ENCODE data around the gene MRPS18C. TPM values are rescaled to one million over a fixed set of nuclear protein-coding genes. Genes with fewer than 3 reads are reported as not detected.

Gene MRPS18C
- total RNA-seq, 2 experiments from 2014 or later, result 15.7 to 18.0 TPM

- DNase-seq, result no peak
- Histone ChIP-seq H3K4me1 (ENCODE audit: insufficient read depth, low read length) (no peaks in the 10 kb centered on the region), H3K27ac (ENCODE audit: low read depth in 1 of 2, low read length in 2 of 2) (no peak overlapping the region), H3K36me3 (ENCODE audit: insufficient read depth, low read length) (peaks cover 85% of the 10 kb centered on the region), H3K9me3 (ENCODE audit: control insufficient read depth in 1 of 2, insufficient read depth in 1 of 2, low read length in 2 of 2) (no peaks in the 10 kb centered on the region), H3K27me3 (ENCODE audit: control insufficient read depth in 1 of 2, insufficient read depth in 2 of 2, low read length in 2 of 2) (no peaks in the 10 kb centered on the region), H3K4me3 (ENCODE audit: low read length) (no peak overlapping the region)
- no peak for ATAC-seq (ENCODE audit: poor library complexity)
- ChIA-PET CTCF (no interaction called here), POLR2A (no interaction called here)
- Mint-ChIP-seq H3K27ac (no peak overlapping the region), H3K36me3 (ENCODE audit: low read depth) (peaks cover 87% of the 10 kb centered on the region), H3K27me3 (no peaks in the 10 kb centered on the region), H3K4me3 (no peak overlapping the region), H3K9me3 (no peaks in the 10 kb centered on the region), H3K4me1 (ENCODE audit: low read depth) (no peaks in the 10 kb centered on the region)
- intact Hi-C loops (cut with DNase I, micrococcal nuclease), result no loop called here
- no peak for TF ChIP-seq CTCF (IDR thresholded peaks at IDR 0.05)
These were observed 38.3 kb upstream of the MRPS18C start for GRCh38 chr4:83417566-83417965.

GRCh38 chr4:83418211-83418610 lies 37.6 kb upstream of the MRPS18C start:
- TF ChIP-seq CTCF (IDR thresholded peaks at IDR 0.05), result no peak
- Mint-ChIP-seq H3K27ac (no peak overlapping the region), H3K4me3 (no peak overlapping the region), H3K27me3 (no peaks in the 10 kb centered on the region), H3K36me3 (ENCODE audit: low read depth) (peaks cover 87% of the 10 kb centered on the region), H3K4me1 (ENCODE audit: low read depth) (no peaks in the 10 kb centered on the region), H3K9me3 (no peaks in the 10 kb centered on the region)
- no peaks in the 10 kb centered on the region for H3K27me3 ChIP-seq (ENCODE audit: control insufficient read depth in 1 of 2, insufficient read depth in 2 of 2, low read length in 2 of 2)
- H3K9me3 ChIP-seq (ENCODE audit: control insufficient read depth in 1 of 2, insufficient read depth in 1 of 2, low read length in 2 of 2), result no peaks in the 10 kb centered on the region
- peaks cover 86% of the 10 kb centered on the region for H3K36me3 ChIP-seq (ENCODE audit: insufficient read depth, low read length)
- H3K4me3 ChIP-seq (ENCODE audit: low read length), result no peak overlapping the region
- ChIA-PET CTCF (no interaction called here), POLR2A (no interaction called here)
- DNase-seq, result no peak
- no peak overlapping the region for H3K27ac ChIP-seq (ENCODE audit: low read depth in 1 of 2, low read length in 2 of 2)
- H3K4me1 ChIP-seq (ENCODE audit: insufficient read depth, low read length), result no peaks in the 10 kb centered on the region
- ATAC-seq (ENCODE audit: poor library complexity), result no peak
- intact Hi-C loops (cut with DNase I, micrococcal nuclease), result no loop called here

- ChIA-PET CTCF (interaction anchor here (0.6 kb wide), 1 partner anchor 34 kb away, joined by 3 read pairs; no protein-coding TSS in a partner anchor), POLR2A (no interaction called here)
- Mint-ChIP-seq H3K36me3 (ENCODE audit: low read depth) (peaks cover 69% of the 10 kb centered on the region), H3K4me1 (ENCODE audit: low read depth) (peaks cover 2% of the 10 kb centered on the region), H3K4me3 (no peak overlapping the region), H3K27ac (no peak overlapping the region), H3K9me3 (no peaks in the 10 kb centered on the region), H3K27me3 (no peaks in the 10 kb centered on the region)
- H3K36me3 ChIP-seq (ENCODE audit: insufficient read depth, low read length), result peaks cover 60% of the 10 kb centered on the region
- H3K27ac ChIP-seq (ENCODE audit: low read depth in 1 of 2, low read length in 2 of 2), result no peak overlapping the region
- no peak overlapping the region for H3K4me3 ChIP-seq (ENCODE audit: low read length)
- H3K9me3 ChIP-seq (ENCODE audit: control insufficient read depth in 1 of 2, insufficient read depth in 1 of 2, low read length in 2 of 2), result no peaks in the 10 kb centered on the region
- intact Hi-C loops (cut with DNase I, micrococcal nuclease), result no loop called here
- no peaks in the 10 kb centered on the region for H3K4me1 ChIP-seq (ENCODE audit: insufficient read depth, low read length)
- ATAC-seq (ENCODE audit: poor library complexity) (no peak), DNase-seq (no peak)
- no peaks in the 10 kb centered on the region for H3K27me3 ChIP-seq (ENCODE audit: control insufficient read depth in 1 of 2, insufficient read depth in 2 of 2, low read length in 2 of 2)
- TF ChIP-seq CTCF (IDR thresholded peaks at IDR 0.05), result no peak
These were observed 24.7 kb upstream of the MRPS18C start for GRCh38 chr4:83431200-83431599.

Measured in CD4-positive, alpha-beta T cell (primary cell).